GM20000 (cell line): ENCODE data around the gene EFCAB8.

ENCODE experiments used
- DNase-seq: peaks from one replicate; pipeline ENCODE4 v3.0.0; 2012; ENCODE audit warnings: low spot score
- TF ChIP-seq, protein P1 (sequence below): IDR thresholded peaks from 2 replicates; pipeline ENCODE4 v1.5.1; 2012; ENCODE audit warnings: mild to moderate bottlenecking, control low read depth; ENCODE audit errors: extremely low read depth, missing control alignments

EFCAB8 gene

DNA sequence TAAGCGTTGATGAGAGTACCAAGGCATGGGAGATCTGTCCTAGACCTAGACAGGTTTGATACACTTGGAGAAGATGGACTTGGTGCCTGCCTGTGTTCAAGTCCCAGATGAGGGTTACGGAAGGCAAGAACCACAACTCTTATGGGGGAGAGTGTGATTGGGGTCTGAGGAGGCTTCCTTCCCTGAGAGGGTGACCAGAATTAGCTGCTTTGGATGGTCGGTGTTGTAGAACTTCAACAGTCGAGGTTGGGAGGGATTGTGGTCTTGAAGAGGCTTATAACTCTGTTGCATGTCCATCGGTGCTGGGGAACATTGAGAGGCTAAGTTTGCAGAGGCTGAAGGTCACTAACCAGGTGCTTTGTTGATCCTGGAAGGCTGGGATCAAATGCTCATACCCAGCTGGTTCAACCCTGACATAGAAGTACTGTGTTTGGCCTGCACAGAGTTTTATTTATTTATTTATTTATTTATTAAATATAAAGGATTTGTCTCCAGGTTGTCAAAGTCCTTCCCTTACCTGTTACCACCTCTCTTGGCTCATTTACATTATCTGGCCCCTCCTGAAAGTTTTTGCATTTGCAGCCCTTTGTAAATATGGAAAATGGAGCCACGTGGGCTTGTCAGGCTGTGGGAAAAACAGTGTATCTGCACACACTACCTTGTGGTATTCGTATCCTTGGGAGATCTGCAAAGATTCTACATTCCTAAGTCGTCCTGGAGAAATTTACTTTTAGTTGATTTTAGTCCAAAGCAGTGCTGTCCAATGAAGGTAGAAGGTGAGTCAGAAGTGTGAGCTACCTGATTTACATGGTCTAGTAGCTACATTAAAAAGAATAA lies 15.8 kb upstream of the EFCAB8 start:
- no peak for DNase-seq
- TF ChIP-seq, protein P1, sequence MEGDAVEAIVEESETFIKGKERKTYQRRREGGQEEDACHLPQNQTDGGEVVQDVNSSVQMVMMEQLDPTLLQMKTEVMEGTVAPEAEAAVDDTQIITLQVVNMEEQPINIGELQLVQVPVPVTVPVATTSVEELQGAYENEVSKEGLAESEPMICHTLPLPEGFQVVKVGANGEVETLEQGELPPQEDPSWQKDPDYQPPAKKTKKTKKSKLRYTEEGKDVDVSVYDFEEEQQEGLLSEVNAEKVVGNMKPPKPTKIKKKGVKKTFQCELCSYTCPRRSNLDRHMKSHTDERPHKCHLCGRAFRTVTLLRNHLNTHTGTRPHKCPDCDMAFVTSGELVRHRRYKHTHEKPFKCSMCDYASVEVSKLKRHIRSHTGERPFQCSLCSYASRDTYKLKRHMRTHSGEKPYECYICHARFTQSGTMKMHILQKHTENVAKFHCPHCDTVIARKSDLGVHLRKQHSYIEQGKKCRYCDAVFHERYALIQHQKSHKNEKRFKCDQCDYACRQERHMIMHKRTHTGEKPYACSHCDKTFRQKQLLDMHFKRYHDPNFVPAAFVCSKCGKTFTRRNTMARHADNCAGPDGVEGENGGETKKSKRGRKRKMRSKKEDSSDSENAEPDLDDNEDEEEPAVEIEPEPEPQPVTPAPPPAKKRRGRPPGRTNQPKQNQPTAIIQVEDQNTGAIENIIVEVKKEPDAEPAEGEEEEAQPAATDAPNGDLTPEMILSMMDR, result no peak

DNA sequence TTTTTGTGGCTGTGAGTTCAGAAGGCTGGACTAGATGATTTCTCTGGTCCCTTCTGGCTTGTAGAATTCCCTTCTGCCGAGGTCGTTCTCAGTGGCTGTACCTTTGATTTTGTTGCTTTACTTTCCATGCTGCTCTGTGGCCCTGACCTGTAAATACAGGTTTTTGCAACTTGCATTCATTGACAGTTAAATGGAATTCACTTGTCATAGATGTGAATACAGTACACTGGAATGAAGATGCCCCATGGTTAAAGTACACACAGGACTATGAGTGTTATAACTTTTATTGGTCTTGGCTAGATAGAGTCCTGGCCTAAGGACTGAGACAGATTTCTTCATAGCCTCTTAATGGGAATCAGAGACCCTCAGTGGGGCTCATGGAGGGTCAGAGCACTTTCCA lies 12.9 kb upstream of the EFCAB8 start:
- TF ChIP-seq, protein P1, result no peak
- DNase-seq, result no peak

DNA sequence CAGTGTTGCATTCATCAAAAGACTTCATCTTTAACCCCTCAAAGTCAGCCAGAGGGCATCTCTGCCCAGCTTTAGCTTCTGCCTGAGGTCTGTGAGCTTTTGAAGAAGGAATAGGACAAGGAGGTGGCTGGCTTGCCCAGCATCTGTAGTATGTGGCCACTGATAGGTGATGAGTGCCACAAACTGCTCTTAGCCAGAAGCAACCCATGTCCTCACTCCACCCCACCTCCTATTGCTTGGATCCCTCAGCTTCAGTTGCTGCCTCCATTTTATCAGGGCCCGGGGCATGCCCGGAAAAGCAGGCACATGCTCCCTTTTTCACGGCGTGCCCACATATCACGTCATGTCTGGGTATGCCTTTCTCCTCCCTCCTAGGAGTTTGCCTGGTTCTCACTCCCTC lies 11.9 kb upstream of the EFCAB8 start:
- TF ChIP-seq, protein P1, result no peak
- DNase-seq, result no peak

DNA sequence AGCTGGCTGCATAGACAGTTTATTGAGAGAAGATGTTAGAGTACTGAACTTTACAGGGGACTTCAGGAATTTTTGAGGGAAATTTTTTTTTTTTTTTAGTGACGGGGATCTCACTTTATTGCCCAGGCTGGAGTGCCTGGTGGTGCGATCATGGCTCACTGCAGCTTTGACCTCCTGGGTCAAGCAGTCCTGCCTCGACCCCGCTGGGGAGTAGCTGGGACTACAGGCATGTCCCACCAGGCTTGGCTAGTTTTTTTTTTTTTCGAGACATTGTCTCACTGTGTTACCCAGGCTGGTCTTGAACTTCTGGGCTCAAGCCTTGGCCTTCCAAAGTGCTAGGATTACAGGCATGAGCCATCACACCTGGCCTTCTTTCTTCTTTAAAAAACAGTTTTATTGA lies 10.8 kb upstream of the EFCAB8 start:
- no peak for DNase-seq
- TF ChIP-seq, protein P1, result no peak

DNA sequence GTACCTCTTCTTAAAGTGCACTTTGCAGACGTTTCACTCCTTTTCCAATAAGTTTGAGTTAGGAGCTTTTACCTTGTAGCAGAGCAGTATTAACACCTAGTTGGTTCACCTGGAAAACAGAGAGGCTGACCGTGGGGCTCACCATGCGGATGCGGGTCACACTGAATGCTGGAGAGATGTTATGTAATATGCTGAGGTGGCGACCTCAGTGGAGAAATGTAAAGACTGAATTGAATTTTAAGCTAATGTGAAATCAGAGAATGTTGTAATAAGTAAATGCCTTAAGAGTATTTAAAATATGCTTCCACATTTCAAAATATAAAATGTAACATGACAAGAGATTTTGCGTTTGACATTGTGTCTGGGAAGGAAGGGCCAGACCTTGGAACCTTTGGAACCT lies 9.9 kb upstream of the EFCAB8 start:
- TF ChIP-seq, protein P1, result no peak
- no peak for DNase-seq

DNA sequence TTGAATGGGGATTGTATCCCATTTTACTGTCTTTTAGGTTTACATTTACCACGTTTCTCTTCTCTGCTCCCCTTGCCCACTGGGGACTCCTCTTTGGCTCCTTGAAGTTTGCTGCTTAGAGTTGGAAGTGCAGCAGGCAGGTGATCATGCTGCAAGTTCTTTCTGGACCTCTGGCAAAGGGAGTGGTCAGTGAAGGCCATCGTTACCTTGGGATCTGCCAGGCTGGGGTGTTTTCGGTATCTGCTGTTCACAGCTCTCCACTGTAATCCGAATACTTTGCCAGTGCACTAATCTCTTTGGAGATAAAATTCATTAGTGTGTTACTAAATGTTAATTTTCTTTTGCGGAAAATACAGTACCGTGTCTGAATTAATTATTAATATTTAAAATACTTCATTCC lies 9.1 kb upstream of the EFCAB8 start:
- TF ChIP-seq, protein P1, result no peak
- DNase-seq, result no peak

DNA sequence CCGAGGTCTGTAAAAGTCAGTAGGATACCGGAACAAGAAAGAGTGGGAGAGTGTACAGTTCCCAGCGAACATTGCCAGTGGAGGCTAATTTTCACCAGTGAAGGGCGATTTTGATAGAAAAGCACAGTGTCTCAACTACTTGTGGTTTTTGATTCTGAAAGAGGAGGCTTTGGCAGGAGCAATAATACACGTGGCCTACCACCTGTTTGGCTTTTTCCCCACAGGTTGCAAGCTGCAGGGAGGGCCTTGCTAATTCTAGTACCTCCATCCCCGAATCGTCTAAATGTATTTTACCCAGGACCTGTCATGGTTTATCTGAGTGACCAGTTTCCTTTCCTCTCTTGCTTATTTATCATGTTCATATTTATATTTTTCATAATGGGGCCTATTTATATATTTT lies 3.3 kb upstream of the EFCAB8 start:
- no peak for DNase-seq
- TF ChIP-seq, protein P1, result no peak
